Immature natural killer cell (primary cell): ENCODE measurements around the gene CACNA1C. TPM values are rescaled to one million over a fixed set of nuclear protein-coding genes. Genes with fewer than 3 reads are reported as not detected.

ENCODE experiments used
- DNase-seq, 3 donors: peaks; one replicate each; pipeline ENCODE4 v3.0.0; 2022; ENCODE audit warnings: mixed read lengths in 1 of 3
- H3K27ac Mint-ChIP-seq, 6 donors: one replicate each; pipeline ENCODE4 v1.8.0; 2020; ENCODE audit warnings: mixed read lengths in 6 of 6, mild to moderate bottlenecking in 5 of 6, inconsistent platforms in 4 of 6, moderate library complexity in 3 of 6
- H3K27me3 Mint-ChIP-seq, 3 donors: one replicate each; pipeline ENCODE4 v1.8.0; 2020 to 2021; ENCODE audit warnings: low read depth in 3 of 3, mild to moderate bottlenecking in 3 of 3, mixed read lengths in 3 of 3, moderate library complexity in 3 of 3, inconsistent platforms in 1 of 3
- H3K36me3 Mint-ChIP-seq, 3 donors: one replicate each; pipeline ENCODE4 v1.8.0; 2020; ENCODE audit warnings: mixed read lengths in 3 of 3, inconsistent platforms in 2 of 3, mild to moderate bottlenecking in 2 of 3
- H3K4me1 Mint-ChIP-seq, 2 donors: one replicate each; pipeline ENCODE4 v1.8.0; 2020; ENCODE audit warnings: inconsistent platforms in 2 of 2, mild to moderate bottlenecking in 2 of 2, mixed read lengths in 2 of 2, moderate library complexity in 1 of 2
- H3K4me3 Mint-ChIP-seq, 5 donors: one replicate each; pipeline ENCODE4 v1.8.0; 2020; ENCODE audit warnings: mild to moderate bottlenecking in 5 of 5, mixed read lengths in 5 of 5, inconsistent platforms in 3 of 5, moderate library complexity in 3 of 5
- H3K9me3 Mint-ChIP-seq, 6 donors: one replicate each; pipeline ENCODE4 v1.8.0; 2020; ENCODE audit warnings: mild to moderate bottlenecking in 6 of 6, mixed read lengths in 6 of 6, inconsistent platforms in 4 of 6, moderate library complexity in 3 of 6
- polyA plus RNA-seq, 3 donors: library from polyadenylated mRNA; unstranded; fragments of 300-500 nt; fragmentation: Illumina TruSeq; gene quantifications; one replicate each; pipeline ENCODE4 v1.2.3, GENCODE V29; 2021

Gene CACNA1C
- polyA plus RNA-seq, 3 donors from 2014 or later: 0.05 to 0.36 (median 0.12) TPM

DNA sequence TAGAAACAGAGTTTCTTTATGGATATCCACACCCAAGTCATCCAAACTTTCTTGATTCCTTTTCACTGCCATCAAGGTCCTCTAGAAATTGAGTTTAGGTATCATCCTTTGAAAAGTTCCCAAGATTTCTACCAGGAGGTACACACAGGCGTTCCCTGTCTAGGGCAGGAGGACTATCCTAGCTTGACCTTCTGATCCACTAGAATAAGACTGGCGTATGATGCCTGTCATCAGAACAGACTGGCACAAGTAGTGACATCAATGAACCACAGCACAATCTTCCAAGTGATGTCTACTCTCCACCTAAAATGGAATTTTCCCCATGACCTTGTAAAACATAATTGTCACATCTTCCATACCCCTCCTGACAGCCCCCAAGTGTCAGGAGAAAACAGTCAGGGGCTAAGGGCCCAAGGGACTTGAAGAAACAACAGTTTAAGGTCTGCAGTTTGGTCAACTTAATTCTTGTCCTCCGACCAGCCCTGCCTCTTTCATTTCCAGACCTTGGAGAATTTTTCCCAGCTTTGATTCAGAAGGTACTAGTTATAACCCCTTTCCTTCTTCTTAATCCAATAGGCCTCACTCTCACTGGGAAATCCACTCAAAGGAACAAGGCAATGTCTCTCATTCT is 641.3 kb downstream of the CACNA1C start:
- H3K4me3 Mint-ChIP-seq: peak overlapping the region; percentile 52 to 96 (median 92)
- no peaks in the 10 kb centered on the region for H3K9me3 Mint-ChIP-seq
- peak overlapping the region in 5 of 6 donors; percentile 46 to 73 (median 49) for H3K27ac Mint-ChIP-seq
- peaks cover 43 to 47% of the 10 kb centered on the region in 2 donors for H3K4me1 Mint-ChIP-seq
- peaks cover 9 to 26% (median 10%) of the 10 kb centered on the region in 3 donors for H3K27me3 Mint-ChIP-seq
- H3K36me3 Mint-ChIP-seq: peaks cover 0 to under 1% (median 0%) of the 10 kb centered on the region in 3 donors
- DNase-seq: no peak

DNA sequence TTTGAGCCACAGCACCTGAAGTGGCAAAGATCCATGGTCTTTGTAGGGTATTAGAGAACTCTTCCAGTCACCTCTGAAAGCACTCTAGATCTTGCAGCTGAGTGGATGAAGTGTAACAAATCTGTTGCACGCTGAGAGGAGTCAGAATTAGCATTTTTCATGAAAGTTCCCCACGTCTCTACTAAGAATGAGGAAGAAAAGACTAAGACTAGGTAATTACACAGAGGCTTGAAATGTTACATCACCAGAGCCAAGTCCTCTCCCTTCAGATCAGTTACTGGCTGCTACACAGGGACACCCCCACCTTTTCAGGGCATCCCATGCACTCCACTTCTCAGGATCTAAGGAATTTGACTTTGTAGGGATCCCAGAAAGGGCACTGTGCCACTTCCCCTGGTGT is 643.3 kb downstream of the CACNA1C start:
- Mint-ChIP-seq H3K27me3 (peaks cover 4 to 26% (median 12%) of the 10 kb centered on the region in 3 donors), H3K4me3 (no peak overlapping the region), H3K9me3 (no peaks in the 10 kb centered on the region), H3K36me3 (peaks cover 0 to 4% (median 0%) of the 10 kb centered on the region in 3 donors), H3K27ac (no peak overlapping the region), H3K4me1 (peaks cover 23 to 27% of the 10 kb centered on the region in 2 donors)
- DNase-seq: no peak

DNA sequence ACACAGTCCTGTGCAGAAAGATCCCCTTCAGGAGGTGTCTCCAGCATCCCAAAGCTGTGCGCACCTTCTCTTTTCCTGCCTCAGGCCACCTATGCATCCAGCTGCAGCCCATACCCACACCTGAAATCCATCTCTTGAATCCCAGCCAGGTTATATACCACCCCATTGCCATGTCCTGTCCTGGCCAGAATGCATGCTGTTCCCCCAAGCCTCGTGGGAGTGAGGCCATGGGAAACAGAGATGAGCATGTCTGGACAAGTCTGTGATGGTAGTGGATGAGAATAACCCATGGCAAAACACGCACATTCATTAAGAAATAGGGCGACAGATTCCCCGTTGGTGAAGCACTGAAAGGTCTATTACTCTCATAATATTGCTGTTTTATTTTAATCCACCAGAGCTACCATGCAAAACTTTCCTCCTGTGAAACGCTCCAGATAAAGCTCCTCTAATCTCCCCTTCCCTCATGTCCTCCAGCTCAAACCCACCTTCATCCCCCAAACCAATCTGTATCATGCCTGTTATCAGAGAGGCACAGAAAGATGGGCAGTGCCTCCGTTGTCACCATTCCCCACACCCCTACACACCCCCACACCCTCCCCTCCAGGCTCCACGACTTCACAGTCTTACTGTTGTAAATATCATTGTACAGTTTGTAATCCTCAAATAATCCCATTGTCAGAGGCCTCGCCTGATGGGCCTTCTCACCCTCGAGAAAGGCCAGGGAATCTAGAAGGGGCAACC is 644.4 kb downstream of the CACNA1C start:
- Mint-ChIP-seq H3K27me3 (peaks cover 0 to 27% (median 9%) of the 10 kb centered on the region in 3 donors), H3K36me3 (peaks cover 0 to 4% (median 0%) of the 10 kb centered on the region in 3 donors), H3K4me1 (peaks cover 17% of the 10 kb centered on the region in 2 donors), H3K4me3 (no peak overlapping the region), H3K9me3 (no peaks in the 10 kb centered on the region), H3K27ac (peak overlapping the region in 2 of 6 donors; percentile 17 to 21)
- DNase-seq: no peak

DNA sequence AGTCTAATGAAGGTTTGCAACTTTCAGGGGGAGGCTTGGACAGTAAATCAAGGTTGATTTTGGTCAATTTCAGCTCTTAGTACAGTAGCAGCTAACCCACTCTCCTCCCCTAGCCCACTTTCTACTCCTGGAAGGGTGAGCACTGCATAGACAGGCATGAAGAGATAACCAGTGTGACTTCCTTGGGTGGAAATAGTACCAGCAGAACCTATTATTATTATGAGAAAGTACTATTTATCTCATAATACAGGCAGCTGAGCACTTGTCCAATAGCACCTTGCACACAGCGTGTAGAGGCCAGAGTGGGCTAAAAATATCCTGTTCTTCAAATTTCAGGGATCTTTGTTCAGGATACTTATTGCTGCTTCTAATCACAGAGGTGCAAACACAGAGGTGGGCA is 645.8 kb downstream of the CACNA1C start:
- no peak for DNase-seq
- H3K36me3 Mint-ChIP-seq: peaks cover 0 to 4% (median 0%) of the 10 kb centered on the region in 3 donors
- no peaks in the 10 kb centered on the region for H3K9me3 Mint-ChIP-seq
- H3K27me3 Mint-ChIP-seq: peaks cover 0 to 27% (median 8%) of the 10 kb centered on the region in 3 donors
- no peak overlapping the region for H3K27ac Mint-ChIP-seq
- H3K4me3 Mint-ChIP-seq: no peak overlapping the region
- peaks cover 4% of the 10 kb centered on the region in 2 donors for H3K4me1 Mint-ChIP-seq

DNA sequence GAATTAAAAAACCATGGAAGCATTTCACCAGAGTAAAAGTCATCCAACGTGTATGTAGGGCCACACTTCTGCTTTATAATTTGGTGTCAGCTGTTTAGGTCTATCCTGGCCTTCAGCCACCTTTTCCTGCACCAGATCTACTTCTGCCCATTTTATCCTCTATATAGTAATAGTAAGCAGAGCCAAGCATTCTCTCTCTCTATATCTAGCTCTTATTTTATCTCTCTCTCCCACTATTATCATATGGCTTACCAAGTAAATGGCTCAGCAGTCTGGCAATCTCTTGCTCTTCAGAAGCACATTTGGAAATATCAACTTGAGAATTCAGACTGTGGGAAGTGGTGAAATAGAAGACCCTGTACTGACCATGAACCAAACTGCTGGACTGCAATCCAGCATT is 657.9 kb downstream of the CACNA1C start:
- Mint-ChIP-seq H3K4me1 (no peaks in the 10 kb centered on the region), H3K27me3 (peaks cover 5 to 10% (median 9%) of the 10 kb centered on the region in 3 donors), H3K4me3 (no peak overlapping the region), H3K36me3 (peaks cover 0 to 12% (median 10%) of the 10 kb centered on the region in 3 donors), H3K9me3 (peaks cover 12 to 24% (median 17%) of the 10 kb centered on the region in 6 donors), H3K27ac (no peak overlapping the region)
- no peak for DNase-seq

DNA sequence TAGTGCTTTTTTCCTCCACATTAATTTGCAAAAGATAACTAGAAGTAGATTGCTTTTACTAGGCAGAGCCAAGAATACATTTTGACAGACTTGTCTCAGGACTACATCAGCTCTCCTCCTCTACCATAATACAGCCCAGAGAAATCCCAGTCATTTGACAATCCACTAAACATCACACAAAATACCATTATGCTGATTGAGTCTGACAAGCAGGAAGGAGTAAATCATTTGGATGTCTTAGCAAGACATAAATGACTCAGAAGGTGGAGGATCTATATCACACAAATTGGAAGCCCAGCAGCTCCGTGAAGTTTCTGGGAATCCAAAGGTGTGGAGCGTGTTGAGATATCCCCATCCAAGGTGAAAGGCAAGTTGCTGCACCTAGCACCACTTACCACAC is 666.6 kb downstream of the CACNA1C start:
- no peaks in the 10 kb centered on the region for H3K4me1 Mint-ChIP-seq
- no peak overlapping the region for H3K27ac Mint-ChIP-seq
- peaks cover 0 to 13% (median 2%) of the 10 kb centered on the region in 3 donors for H3K27me3 Mint-ChIP-seq
- DNase-seq: no peak
- no peaks in the 10 kb centered on the region for H3K9me3 Mint-ChIP-seq
- H3K36me3 Mint-ChIP-seq: no peaks in the 10 kb centered on the region
- H3K4me3 Mint-ChIP-seq: no peak overlapping the region

DNA sequence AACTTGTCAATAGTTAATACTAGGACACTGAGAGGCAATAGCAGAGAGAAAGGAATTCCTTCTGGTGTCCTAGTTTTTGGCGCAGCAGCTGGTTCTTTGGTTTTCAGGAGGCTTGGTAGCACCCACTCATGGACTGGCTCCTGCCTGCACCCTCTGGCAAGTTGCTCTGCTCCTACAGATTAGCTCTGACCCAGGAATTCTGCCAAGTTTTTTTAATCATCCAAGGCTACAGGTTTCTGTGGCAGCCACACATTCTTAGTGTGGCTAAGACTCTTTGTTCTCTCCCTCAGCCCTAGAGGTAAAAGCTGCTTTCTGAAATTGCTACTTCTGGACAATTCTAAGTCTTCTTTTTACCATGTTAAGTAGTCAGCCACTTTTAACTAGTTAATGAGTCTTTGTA is 670.0 kb downstream of the CACNA1C start:
- Mint-ChIP-seq H3K9me3 (no peaks in the 10 kb centered on the region), H3K27ac (no peak overlapping the region), H3K4me3 (no peak overlapping the region), H3K4me1 (no peaks in the 10 kb centered on the region), H3K27me3 (peaks cover 0 to 4% (median 1%) of the 10 kb centered on the region in 3 donors), H3K36me3 (no peaks in the 10 kb centered on the region)
- DNase-seq: no peak

DNA sequence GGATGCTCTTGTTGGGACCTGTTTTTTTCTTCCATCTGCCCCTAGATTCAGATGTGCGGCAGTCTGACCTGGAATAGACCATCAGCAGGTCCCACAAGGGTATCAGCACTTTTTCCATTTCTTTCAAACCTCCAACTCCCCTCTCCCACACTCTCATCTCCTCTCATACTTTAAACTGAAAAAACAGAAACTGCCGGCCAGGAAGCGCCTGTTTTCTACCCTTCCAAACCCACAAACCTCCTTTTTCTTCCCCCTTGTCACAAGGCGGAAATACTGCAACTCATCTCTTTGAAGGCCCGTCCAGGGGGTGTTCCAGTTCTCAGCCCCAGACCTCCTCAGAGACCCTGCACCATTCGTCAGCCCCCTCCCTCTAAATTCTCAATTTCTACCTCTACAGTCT is 679.5 kb downstream of the CACNA1C start:
- H3K9me3 Mint-ChIP-seq: no peaks in the 10 kb centered on the region
- no peak overlapping the region for H3K4me3 Mint-ChIP-seq
- H3K4me1 Mint-ChIP-seq: peaks cover 7 to 12% of the 10 kb centered on the region in 2 donors
- no peak overlapping the region for H3K27ac Mint-ChIP-seq
- DNase-seq: no peak
- peaks cover 2 to 17% (median 3%) of the 10 kb centered on the region in 3 donors for H3K27me3 Mint-ChIP-seq
- peaks cover 0 to 5% (median 0%) of the 10 kb centered on the region in 3 donors for H3K36me3 Mint-ChIP-seq

DNA sequence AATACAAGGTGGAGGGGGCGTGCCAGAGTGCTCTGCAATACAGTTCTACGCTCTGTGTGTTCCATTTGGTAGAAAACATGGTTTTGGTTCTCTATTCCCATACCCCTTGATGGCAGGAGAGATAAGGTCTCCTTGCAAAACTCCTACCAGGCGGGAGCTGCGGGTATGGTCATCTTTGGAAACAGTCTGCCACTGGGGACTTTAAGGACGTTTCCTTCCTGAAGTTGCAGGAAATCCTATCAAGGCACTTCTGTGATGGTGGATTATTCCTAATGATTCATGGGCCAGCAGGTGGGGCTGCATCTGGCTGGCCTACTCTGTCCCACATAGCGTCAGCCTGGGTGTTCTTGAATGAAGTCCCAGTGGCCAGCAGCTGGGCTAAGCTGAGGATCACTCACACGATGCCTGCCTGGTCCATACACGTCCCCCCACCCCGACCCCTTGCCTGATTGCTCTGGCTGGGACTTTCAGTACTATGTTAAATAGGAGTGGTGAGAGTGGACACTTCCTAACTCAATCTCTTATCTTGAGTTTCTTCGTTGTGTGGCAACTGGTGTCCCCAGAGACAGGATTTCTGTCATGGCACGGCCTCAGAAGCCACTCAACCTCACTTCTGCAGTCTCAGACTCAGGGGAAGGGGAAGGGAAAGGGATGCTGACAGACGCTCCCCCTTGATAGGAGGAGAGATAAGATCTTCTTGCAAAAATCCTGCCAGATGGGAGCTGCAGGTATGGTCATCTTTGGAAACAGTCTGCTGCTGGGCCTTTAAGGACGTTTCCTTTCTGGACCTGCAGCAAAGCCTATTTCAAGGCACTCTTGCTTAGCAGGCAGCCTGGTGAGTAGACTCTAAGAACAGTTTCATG is 680.9 kb downstream of the CACNA1C start:
- H3K9me3 Mint-ChIP-seq: no peaks in the 10 kb centered on the region
- H3K4me1 Mint-ChIP-seq: peaks cover 7 to 12% of the 10 kb centered on the region in 2 donors
- DNase-seq: no peak
- H3K4me3 Mint-ChIP-seq: no peak overlapping the region
- H3K27ac Mint-ChIP-seq: no peak overlapping the region
- peaks cover 2 to 17% (median 3%) of the 10 kb centered on the region in 3 donors for H3K27me3 Mint-ChIP-seq
- peaks cover 0 to 5% (median 0%) of the 10 kb centered on the region in 3 donors for H3K36me3 Mint-ChIP-seq

DNA sequence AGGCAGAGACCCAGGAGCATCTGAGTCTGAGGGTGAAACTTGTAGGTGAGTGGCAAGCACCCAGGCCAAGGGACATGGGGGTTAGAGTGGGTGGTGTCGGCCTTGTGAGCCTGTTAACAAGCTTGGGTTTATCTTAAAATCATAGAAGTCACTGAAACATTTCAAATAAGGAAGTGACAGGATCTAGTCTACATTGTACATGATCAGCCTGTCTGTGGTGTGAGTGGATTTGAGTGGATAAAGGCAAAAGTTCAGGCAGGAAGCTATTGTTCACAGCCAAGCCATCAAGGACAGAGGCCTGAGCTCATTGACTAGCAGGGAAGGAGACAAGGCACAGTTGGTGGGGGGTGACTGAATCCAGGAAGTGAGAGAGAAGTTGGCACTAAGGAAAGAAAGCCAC is 682.6 kb downstream of the CACNA1C start:
- Mint-ChIP-seq H3K9me3 (no peaks in the 10 kb centered on the region), H3K4me3 (no peak overlapping the region), H3K27ac (no peak overlapping the region), H3K27me3 (peaks cover 2 to 13% (median 3%) of the 10 kb centered on the region in 3 donors), H3K36me3 (peaks cover 0 to 5% (median 0%) of the 10 kb centered on the region in 3 donors), H3K4me1 (peaks cover 7 to 12% of the 10 kb centered on the region in 2 donors)
- DNase-seq: no peak

DNA sequence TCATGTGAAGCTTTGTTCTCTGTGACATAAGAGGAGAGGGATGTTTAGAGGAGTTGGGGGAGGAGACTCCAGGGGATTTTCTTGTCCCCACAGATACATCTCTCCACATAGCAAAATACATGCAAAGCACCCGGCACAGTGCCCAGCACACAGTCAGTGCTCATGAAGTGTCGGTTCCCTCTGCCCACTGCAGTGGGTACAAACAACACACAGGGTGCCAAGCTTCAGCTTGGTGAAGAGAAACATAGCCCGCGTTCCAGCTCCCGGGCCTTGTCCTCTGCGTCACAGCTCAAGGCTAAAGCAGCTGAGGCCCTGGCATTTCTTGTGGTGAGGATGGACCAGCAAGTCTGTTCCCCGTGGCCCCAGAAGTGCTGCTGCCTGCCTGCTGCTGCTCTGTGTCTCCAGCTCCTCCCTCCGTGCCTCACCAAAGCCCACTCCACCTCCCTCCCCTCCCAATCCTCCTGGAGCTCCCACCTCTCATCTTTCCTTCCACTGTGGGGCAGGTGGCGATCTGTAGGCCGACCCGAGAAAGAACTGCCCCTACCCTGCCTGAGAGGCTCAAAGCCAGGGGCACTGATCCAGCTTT is 685.0 kb downstream of the CACNA1C start:
- peaks cover 1 to 4% of the 10 kb centered on the region in 2 donors for H3K4me1 Mint-ChIP-seq
- H3K4me3 Mint-ChIP-seq: no peak overlapping the region
- no peak overlapping the region for H3K27ac Mint-ChIP-seq
- no peaks in the 10 kb centered on the region for H3K9me3 Mint-ChIP-seq
- H3K36me3 Mint-ChIP-seq: peaks cover 0 to under 1% (median 0%) of the 10 kb centered on the region in 3 donors
- no peak for DNase-seq
- H3K27me3 Mint-ChIP-seq: peaks cover 1 to 9% (median 2%) of the 10 kb centered on the region in 3 donors

DNA sequence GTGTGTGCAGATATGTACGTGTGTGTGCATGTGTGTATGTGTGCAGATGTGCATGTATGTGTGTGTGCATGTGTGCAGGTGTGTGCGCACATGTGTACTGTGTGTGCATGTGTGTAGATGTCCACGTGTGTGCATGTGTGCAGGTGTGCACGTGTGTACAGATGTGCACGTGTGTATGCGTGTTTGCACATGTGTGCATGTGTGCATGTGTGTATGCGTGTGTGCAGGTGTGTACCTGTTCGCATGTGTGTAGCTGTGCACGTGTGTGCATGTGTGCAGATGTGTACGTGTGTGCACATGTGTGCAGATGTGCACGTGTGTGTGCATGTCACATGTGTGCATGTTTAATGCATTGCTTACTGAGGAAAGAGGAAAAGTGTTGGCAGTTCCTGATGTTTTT is 686.3 kb downstream of the CACNA1C start:
- Mint-ChIP-seq H3K9me3 (no peaks in the 10 kb centered on the region), H3K4me1 (no peaks in the 10 kb centered on the region), H3K4me3 (no peak overlapping the region), H3K27ac (no peak overlapping the region), H3K27me3 (peaks cover 2 to 5% (median 3%) of the 10 kb centered on the region in 3 donors), H3K36me3 (no peaks in the 10 kb centered on the region)
- DNase-seq: no peak
